GM12878 (cell line): Measurements from ENCODE around the gene THSD4. TPM values are rescaled to one million over a fixed set of nuclear protein-coding genes. Genes with fewer than 3 reads are reported as not detected.

Experiments
- CUX1 ChIP-seq: IDR thresholded peaks from 2 replicates; pipeline ENCODE4 v1.6.1; 2012; ENCODE audit warnings: improper control_type of control experiment, low read depth, low read length; ENCODE audit not compliant: insufficient replicate concordance
- E2F4 ChIP-seq: IDR thresholded peaks from 2 replicates; pipeline ENCODE4 v1.6.1; 2012; ENCODE audit warnings: low read depth, low read length, improper control_type of control experiment
- E2F8 ChIP-seq: fragments of 450-650 bp; IDR thresholded peaks from 2 replicates; pipeline ENCODE4 v1.6.1; 2018; ENCODE audit warnings: mild to moderate bottlenecking, low read depth, moderate library complexity; ENCODE audit not compliant: partially characterized antibody
- EED ChIP-seq: sonication (generic); IDR thresholded peaks from 2 replicates; pipeline ENCODE4 v1.6.1; 2016; ENCODE audit warnings: antibody characterized with exemption, low read depth
- MYB ChIP-seq: fragments of 150-350 bp; IDR thresholded peaks from 2 replicates; pipeline ENCODE4 v1.6.1; 2014; ENCODE audit warnings: mild to moderate bottlenecking, low read depth, low read length, borderline replicate concordance
- NR2C2 ChIP-seq: IDR thresholded peaks from 2 replicates; pipeline ENCODE4 v1.6.1; 2011; ENCODE audit warnings: borderline replicate concordance, low read depth; ENCODE audit not compliant: control insufficient read depth, insufficient read length
- STAT1 ChIP-seq: fragments of 450-650 bp; conservative IDR thresholded peaks from 2 replicates; pipeline ENCODE4 v1.6.1; 2014; ENCODE audit warnings: antibody characterized with exemption, mild to moderate bottlenecking
- YY1 ChIP-seq: IDR thresholded peaks from 2 replicates; pipeline ENCODE4 v1.6.1; 2011; ENCODE audit warnings: low read depth, mild to moderate bottlenecking, low read length
- polyA plus RNA-seq, 11 experiments: library from polyadenylated mRNA; depleted of rRNA in 4 of 11; unstranded in 6 of 11; stranded (reverse) in 5 of 11; fragments of >200 nt; fragmentation: Nextera tagmentation in 4 of 11; fragmentation: Illumina TruSeq in 1 of 11; extraction: Ambion mirVana in 4 of 11; extraction: Trizol in 1 of 11; gene quantifications; 1 replicate in 1 of 11; 2 replicates in 10 of 11; pipeline versions ENCODE4 v1.2.1 to v1.2.3, GENCODE V29; 2011 to 2016; ENCODE audit warnings: inconsistent platforms in 2 of 11, missing spikeins in 2 of 11, low read depth in 1 of 11
- total RNA-seq, 4 experiments: library from RNA; depleted of rRNA in 3 of 4; stranded (reverse); fragments of >200 nt in 3 of 4; fragmentation: Illumina TruSeq in 1 of 4; extraction: Trizol in 1 of 4; gene quantifications; 2 replicates each; pipeline versions ENCODE4 v1.2.1 to v1.2.3, GENCODE V29; 2013 to 2021

The THSD4 gene
- total and polyA plus RNA-seq, 10 of the 15 experiments (the other 5 are each of a cell fraction or from before 2014, with no cell fraction given): 0.04 to 0.13 (median 0.05) TPM; not detected in 7

- TF ChIP-seq CUX1 (no peak), NR2C2 (no peak), STAT1 (no peak), EED (no peak), E2F4 (no peak), MYB (no peak), E2F8 (no peak), YY1 (no peak)
Measured at GRCh38 chr15:71682001-71682400, 566.7 kb downstream of the THSD4 start (continued).
